Neuronal stem cell (in vitro differentiated cells): ENCODE data around the gene RINT1.

Source experiments
- DNase-seq: peaks from one replicate; pipeline ENCODE4 v3.0.0-alpha.2; 2013; ENCODE audit warnings: low spot score
- H2AFZ ChIP-seq: one replicate; pipeline ENCODE4 v1.6.1; 2013; ENCODE audit warnings: mild to moderate bottlenecking, low read length, inconsistent platforms
- H2AK5ac ChIP-seq: 2 replicates; pipeline ENCODE4 v1.6.1; 2013; ENCODE audit warnings: low read depth, mild to moderate bottlenecking, inconsistent platforms, low read length, moderate library complexity, mixed read lengths
- H2BK120ac ChIP-seq: 2 replicates; pipeline ENCODE4 v1.6.1; 2013; ENCODE audit warnings: low read depth, mild to moderate bottlenecking, inconsistent platforms, low read length, moderate library complexity, mixed read lengths
- H2BK12ac ChIP-seq: one replicate; pipeline ENCODE4 v1.6.1; 2013; ENCODE audit warnings: low read length, inconsistent platforms
- H2BK15ac ChIP-seq: 2 replicates; pipeline ENCODE4 v1.6.1; 2013; ENCODE audit warnings: mild to moderate bottlenecking, low read length, inconsistent platforms, mixed read lengths
- H2BK5ac ChIP-seq: one replicate; pipeline ENCODE4 v1.6.1; 2013; ENCODE audit warnings: inconsistent platforms, mild to moderate bottlenecking, low read length, moderate library complexity
- H3K14ac ChIP-seq: one replicate; pipeline ENCODE4 v1.6.1; 2013; ENCODE audit warnings: low read length, inconsistent platforms
- H3K18ac ChIP-seq: 2 replicates; pipeline ENCODE4 v1.6.1; 2013; ENCODE audit warnings: low read length, inconsistent platforms
- H3K23ac ChIP-seq: 2 replicates; pipeline ENCODE4 v1.6.1; 2013; ENCODE audit warnings: low read depth, mild to moderate bottlenecking, mixed read lengths, low read length, inconsistent platforms; ENCODE audit not compliant: poor library complexity
- H3K27ac ChIP-seq: replicated peaks from 3 replicates; pipeline ENCODE4 v1.5.1; 2013; ENCODE audit warnings: low read length, inconsistent platforms
- H3K27me3 ChIP-seq, 3 experiments: 2 replicates each; pipeline ENCODE4 v1.6.1; 2013; ENCODE audit warnings: low read length in 3 of 3, mild to moderate bottlenecking in 2 of 3, inconsistent platforms in 1 of 3, low read depth in 1 of 3, mixed read lengths in 1 of 3, moderate library complexity in 1 of 3; ENCODE audit not compliant: control insufficient read depth in 3 of 3, insufficient read depth in 3 of 3
- H3K36me3 ChIP-seq, 2 donors: replicated peaks in 1 of 2; 2 replicates each; pipeline ENCODE4 v1.6.1; 2013; ENCODE audit warnings: low read length in 2 of 2; ENCODE audit not compliant: control insufficient read depth in 2 of 2, insufficient read depth in 2 of 2
- H3K4ac ChIP-seq: 2 replicates; pipeline ENCODE4 v1.6.1; 2013; ENCODE audit warnings: inconsistent platforms, mild to moderate bottlenecking, low read length, moderate library complexity
- H3K4me1 ChIP-seq, 2 donors: 1 replicate in 1 of 2; 2 replicates in 1 of 2; pipeline ENCODE4 v1.6.1; 2013; ENCODE audit warnings: low read length in 2 of 2, low read depth in 1 of 2; ENCODE audit not compliant: control insufficient read depth in 2 of 2, insufficient read depth in 1 of 2
- H3K4me2 ChIP-seq: one replicate; pipeline ENCODE4 v1.6.1; 2013; ENCODE audit warnings: mild to moderate bottlenecking, low read length, inconsistent platforms; ENCODE audit not compliant: insufficient read depth, poor library complexity, severe bottlenecking
- H3K4me3 ChIP-seq, 2 donors: 2 replicates each; pipeline ENCODE4 v1.5.1; 2013; ENCODE audit warnings: low read length in 2 of 2, mild to moderate bottlenecking in 2 of 2, inconsistent platforms in 1 of 2, moderate library complexity in 1 of 2
- H3K79me1 ChIP-seq: one replicate; pipeline ENCODE4 v1.6.1; 2013; ENCODE audit warnings: low read depth, mild to moderate bottlenecking, inconsistent platforms, low read length, moderate library complexity
- H3K9ac ChIP-seq: one replicate; pipeline ENCODE4 v1.6.1; 2013; ENCODE audit warnings: mild to moderate bottlenecking, low read depth, low read length, inconsistent platforms; ENCODE audit not compliant: poor library complexity
- H3K9me3 ChIP-seq, 2 donors: replicated peaks in 1 of 2; 2 replicates each; pipeline versions ENCODE3 to v1.6.1; 2013; ENCODE audit warnings: low read length in 2 of 2, mild to moderate bottlenecking in 2 of 2, inconsistent platforms in 1 of 2, low read depth in 1 of 2, mixed read lengths in 1 of 2, moderate library complexity in 1 of 2; ENCODE audit not compliant: control insufficient read depth in 2 of 2, insufficient read depth in 1 of 2
- H4K8ac ChIP-seq: one replicate; pipeline ENCODE4 v1.6.1; 2013; ENCODE audit warnings: low read depth, mild to moderate bottlenecking, inconsistent platforms, low read length, moderate library complexity
- H4K91ac ChIP-seq: one replicate; pipeline ENCODE4 v1.6.1; 2013; ENCODE audit warnings: low read length, low read depth, mild to moderate bottlenecking, inconsistent platforms; ENCODE audit not compliant: poor library complexity
- WGBS, 2 donors: extraction: QIAGEN DNeasy Blood & Tissue Kit; methylation state at CpG; one replicate each; pipeline ENCODE4 v1.1.7; 2013; ENCODE audit warnings: missing lambda C conversion rate in 2 of 2, mixed read lengths in 1 of 2; ENCODE audit not compliant: insufficient read length in 2 of 2, insufficient replicate concordance in 1 of 2; ENCODE audit errors: extremely low coverage in 2 of 2; 5-methylcytosine and 5-hydroxymethylcytosine counted together

The RINT1 gene

GRCh38 chr7:105602325-105603305, 70.6 kb downstream of the RINT1 start:
- Histone ChIP-seq H3K23ac (no peak overlapping the region), H3K9ac (no peak overlapping the region), H3K14ac (no peak overlapping the region), H2BK15ac (no peak overlapping the region), H3K27me3 (no peaks in the 10 kb centered on the region), H2BK5ac (no peak overlapping the region), H3K4ac (no peak overlapping the region), H3K36me3 (peaks cover 0 to 3% of the 10 kb centered on the region in 2 donors), H2BK12ac (no peak overlapping the region), H3K18ac (no peak overlapping the region), H3K4me3 (no peak overlapping the region), H3K4me1 (peaks cover 0 to 9% of the 10 kb centered on the region in 2 donors), H4K91ac (no peak overlapping the region), H3K79me1 (no peaks in the 10 kb centered on the region), H2AFZ (no peak overlapping the region), H3K27ac (no peak overlapping the region), H3K4me2 (no peak overlapping the region), H2AK5ac (no peak overlapping the region), H4K8ac (no peak overlapping the region), H3K9me3 (no peaks in the 10 kb centered on the region), H2BK120ac (no peak overlapping the region)
- no peak for DNase-seq
- WGBS, 2 donors = no CpG with 5 or more reads among the region's 19 CpGs

- H2BK120ac ChIP-seq = no peak overlapping the region
- H3K36me3 ChIP-seq = peaks cover 12 to 23% of the 10 kb centered on the region in 2 donors
- no peak overlapping the region for H2BK15ac ChIP-seq
- WGBS, 2 donors = no CpG with 5 or more reads among the region's 8 CpGs
- no peaks in the 10 kb centered on the region for H3K27me3 ChIP-seq
- H3K18ac ChIP-seq = no peak overlapping the region
- H3K79me1 ChIP-seq = no peaks in the 10 kb centered on the region
- no peak overlapping the region for H3K14ac ChIP-seq
- no peak overlapping the region for H4K8ac ChIP-seq
- H3K23ac ChIP-seq = no peak overlapping the region
- H3K4me3 ChIP-seq = no peak overlapping the region
- H3K4me1 ChIP-seq = peaks cover 0 to 11% of the 10 kb centered on the region in 2 donors
- H2BK12ac ChIP-seq = no peak overlapping the region
- H2AK5ac ChIP-seq = no peak overlapping the region
- no peak overlapping the region for H3K27ac ChIP-seq
- no peak overlapping the region for H3K9ac ChIP-seq
- no peak overlapping the region for H4K91ac ChIP-seq
- H3K4me2 ChIP-seq = no peak overlapping the region
- H3K4ac ChIP-seq = no peak overlapping the region
- DNase-seq = no peak
- no peaks in the 10 kb centered on the region for H3K9me3 ChIP-seq
- H2AFZ ChIP-seq = no peak overlapping the region
- no peak overlapping the region for H2BK5ac ChIP-seq
Observed at GRCh38 chr7:105610165-105610930, 78.3 kb downstream of the RINT1 start.

GRCh38 chr7:105611856-105612775, 80.1 kb downstream of the RINT1 start:
- H3K27me3 ChIP-seq = no peaks in the 10 kb centered on the region
- H3K27ac ChIP-seq = no peak overlapping the region
- H2BK15ac ChIP-seq = no peak overlapping the region
- no peak overlapping the region for H3K14ac ChIP-seq
- DNase-seq = no peak
- H3K18ac ChIP-seq = no peak overlapping the region
- H4K8ac ChIP-seq = no peak overlapping the region
- no peaks in the 10 kb centered on the region for H3K9me3 ChIP-seq
- no peak overlapping the region for H2AFZ ChIP-seq
- no peak overlapping the region for H3K4me3 ChIP-seq
- H4K91ac ChIP-seq = no peak overlapping the region
- H2BK12ac ChIP-seq = no peak overlapping the region
- H3K4me2 ChIP-seq = no peak overlapping the region
- WGBS, 2 donors = no CpG with 5 or more reads among the region's 16 CpGs
- H2BK120ac ChIP-seq = no peak overlapping the region
- H3K9ac ChIP-seq = no peak overlapping the region
- H3K79me1 ChIP-seq = no peaks in the 10 kb centered on the region
- H2BK5ac ChIP-seq = no peak overlapping the region
- no peak overlapping the region for H3K23ac ChIP-seq
- H3K4ac ChIP-seq = no peak overlapping the region
- no peak overlapping the region for H2AK5ac ChIP-seq
- peaks cover 12 to 33% of the 10 kb centered on the region in 2 donors for H3K36me3 ChIP-seq
- peaks cover 0 to 4% of the 10 kb centered on the region in 2 donors for H3K4me1 ChIP-seq
